CD14-positive monocyte (primary cell): ENCODE measurements around the gene TRIM31. TPM values are rescaled to one million over a fixed set of nuclear protein-coding genes. Genes with fewer than 3 reads are reported as not detected.
A peak's percentile ranks its signal among the peaks of the same experiment; 100 is the strongest.

Experiments used
- DNase-seq, 3 donors: peaks; one replicate each; pipeline ENCODE4 v3.0.0-alpha.2; 2011 to 2022
- H2AFZ ChIP-seq: 2 replicates; pipeline ENCODE4 v1.6.0; 2012; ENCODE audit warnings: mild to moderate bottlenecking, low read depth, low read length, inconsistent platforms; ENCODE audit not compliant: insufficient read depth, poor library complexity, severe bottlenecking
- H3K27ac ChIP-seq, 2 donors: 1 replicate in 1 of 2; 2 replicates in 1 of 2; pipeline ENCODE4 v1.5.1; 2012 to 2013; ENCODE audit warnings: low read length in 2 of 2, control low read depth in 1 of 2, inconsistent platforms in 1 of 2, low read depth in 1 of 2, mild to moderate bottlenecking in 1 of 2
- H3K27me3 ChIP-seq, 2 donors: one replicate each; pipeline versions ENCODE4 v1.6.0 to v1.6.1; 2011 to 2013; ENCODE audit warnings: low read length in 2 of 2; ENCODE audit not compliant: control insufficient read depth in 2 of 2, insufficient read depth in 2 of 2
- H3K36me3 ChIP-seq, 2 donors: replicated peaks in 1 of 2; 1 replicate in 1 of 2; 2 replicates in 1 of 2; pipeline versions ENCODE4 v1.5.1 to v1.6.1; 2012 to 2013; ENCODE audit warnings: low read length in 2 of 2, control low read depth in 1 of 2, inconsistent platforms in 1 of 2, mild to moderate bottlenecking in 1 of 2; ENCODE audit not compliant: insufficient read depth in 2 of 2, control insufficient read depth in 1 of 2
- H3K4me1 ChIP-seq, 2 donors: 1 replicate in 1 of 2; 2 replicates in 1 of 2; pipeline versions ENCODE4 v1.5.1 to v1.6.1; 2012 to 2013; ENCODE audit warnings: low read length in 2 of 2, control low read depth in 1 of 2, inconsistent platforms in 1 of 2, mild to moderate bottlenecking in 1 of 2, moderate library complexity in 1 of 2; ENCODE audit not compliant: insufficient read depth in 2 of 2, control insufficient read depth in 1 of 2
- H3K4me2 ChIP-seq: replicated peaks from 2 replicates; pipeline ENCODE3; 2012; ENCODE audit warnings: low read length, moderate library complexity, mild to moderate bottlenecking; ENCODE audit not compliant: poor library complexity, severe bottlenecking; ENCODE audit errors: extremely low read depth
- H3K4me3 ChIP-seq, 3 experiments: fragments of 200-600 bp in 1 of 3; sonication (generic) in 1 of 3; replicated peaks in 1 of 3; 1 replicate in 2 of 3; 2 replicates in 1 of 3; pipeline ENCODE4 v1.5.1; 2011 to 2013; ENCODE audit warnings: low read length in 3 of 3, mild to moderate bottlenecking in 3 of 3, control low read depth in 2 of 3, low read depth in 2 of 3, inconsistent platforms in 1 of 3, moderate library complexity in 1 of 3
- H3K79me2 ChIP-seq: 2 replicates; pipeline ENCODE4 v1.6.0; 2012; ENCODE audit warnings: mild to moderate bottlenecking, control low read depth, inconsistent platforms, low read length, moderate library complexity; ENCODE audit not compliant: insufficient read depth
- H3K9ac ChIP-seq: 2 replicates; pipeline ENCODE4 v1.6.0; 2017; ENCODE audit warnings: low read length, mild to moderate bottlenecking; ENCODE audit not compliant: insufficient read depth, poor library complexity, severe bottlenecking
- H3K9me3 ChIP-seq, 2 donors: replicated peaks in 1 of 2; 1 replicate in 1 of 2; 2 replicates in 1 of 2; pipeline versions ENCODE4 v1.5.1 to v1.6.1; 2012 to 2013; ENCODE audit warnings: low read length in 2 of 2, control low read depth in 1 of 2; ENCODE audit not compliant: control insufficient read depth in 1 of 2, insufficient read depth in 1 of 2
- H4K20me1 ChIP-seq: 2 replicates; pipeline ENCODE4 v1.6.0; 2012; ENCODE audit warnings: mild to moderate bottlenecking, low read length, control low read depth, moderate library complexity; ENCODE audit not compliant: insufficient read depth
- H3K27ac Mint-ChIP-seq, 7 donors: one replicate each; pipeline ENCODE4 v1.8.0; 2020; ENCODE audit warnings: mild to moderate bottlenecking in 7 of 7, mixed read lengths in 7 of 7, moderate library complexity in 6 of 7, inconsistent platforms in 2 of 7
- H3K27me3 Mint-ChIP-seq, 3 donors: one replicate each; pipeline ENCODE4 v1.8.0; 2021 to 2022; ENCODE audit warnings: low read depth in 3 of 3, mild to moderate bottlenecking in 3 of 3, mixed read lengths in 3 of 3, moderate library complexity in 3 of 3, inconsistent platforms in 1 of 3
- H3K36me3 Mint-ChIP-seq, 2 donors: one replicate each; pipeline ENCODE4 v1.8.0; 2020; ENCODE audit warnings: mixed read lengths in 2 of 2, inconsistent platforms in 1 of 2, mild to moderate bottlenecking in 1 of 2
- H3K4me1 Mint-ChIP-seq: one replicate; pipeline ENCODE4 v1.8.0; 2020; ENCODE audit warnings: mild to moderate bottlenecking, mixed read lengths
- H3K4me3 Mint-ChIP-seq, 2 donors: one replicate each; pipeline ENCODE4 v1.8.0; 2020; ENCODE audit warnings: mild to moderate bottlenecking in 2 of 2, mixed read lengths in 2 of 2, moderate library complexity in 1 of 2
- H3K9me3 Mint-ChIP-seq, 7 donors: one replicate each; pipeline ENCODE4 v1.8.0; 2020 to 2022; ENCODE audit warnings: mixed read lengths in 7 of 7, mild to moderate bottlenecking in 6 of 7, moderate library complexity in 6 of 7, inconsistent platforms in 2 of 7
- CTCF ChIP-seq: fragments of 200-600 bp; IDR thresholded peaks from one replicate; pipeline ENCODE4 v1.8.0; 2022; ENCODE audit warnings: antibody characterized with exemption, mild to moderate bottlenecking
- WGBS: methylation state at CpG from one replicate; pipeline ENCODE4 v1.1.5; 2013; ENCODE audit warnings: missing lambda C conversion rate; ENCODE audit not compliant: insufficient coverage; 5-methylcytosine and 5-hydroxymethylcytosine counted together
- intact Hi-C, 2 donors: fragments of 100-400 bp; cut with micrococcal nuclease; formaldehyde crosslinking; loops; one replicate each; pipeline versions ENCODE4 v1.15.0 to v1.15.1; 2023
- polyA plus RNA-seq, 3 donors: library from polyadenylated mRNA; depleted of rRNA in 1 of 3; unstranded in 2 of 3; stranded (reverse) in 1 of 3; fragments of 300-500 nt in 2 of 3; fragments of >200 nt in 1 of 3; fragmentation: Illumina TruSeq in 2 of 3; gene quantifications; 1 replicate in 2 of 3; 2 replicates in 1 of 3; pipeline ENCODE4 v1.2.3, GENCODE V29; 2012 to 2021

The TRIM31 gene
- polyA plus RNA-seq, 3 donors = not detected

GRCh38 chr6:30152910-30153610 lies 40.2 kb upstream of the TRIM31 start:
- no peak overlapping the region for H3K4me2 ChIP-seq
- Mint-ChIP-seq H3K27me3 (peaks cover 0 to 1% (median 0%) of the 10 kb centered on the region in 3 donors), H3K4me1 (peaks cover 29% of the 10 kb centered on the region), H3K9me3 (peaks cover 0 to 3% (median 0%) of the 10 kb centered on the region in 7 donors), H3K27ac (peak overlapping the region in 1 of 7 donors; percentile 8), H3K4me3 (peak overlapping the region in 1 of 2 donors; percentile 36), H3K36me3 (no peaks in the 10 kb centered on the region)
- no peaks in the 10 kb centered on the region for H3K36me3 ChIP-seq
- no peaks in the 10 kb centered on the region for H3K79me2 ChIP-seq
- no peak for TF ChIP-seq CTCF
- H3K27ac ChIP-seq = no peak overlapping the region
- no peaks in the 10 kb centered on the region for H3K9me3 ChIP-seq
- no peaks in the 10 kb centered on the region for H3K27me3 ChIP-seq
- H4K20me1 ChIP-seq = no peaks in the 10 kb centered on the region
- 43% methylated on average over 3 of the region's 3 CpGs for WGBS
- H2AFZ ChIP-seq = peak overlapping the region; percentile 26
- H3K9ac ChIP-seq = no peak overlapping the region
- DNase-seq = no peak
- H3K4me3 ChIP-seq = no peak overlapping the region
- H3K4me1 ChIP-seq = peaks cover 21 to 31% of the 10 kb centered on the region in 2 donors
- intact Hi-C loops = no loop called here

GRCh38 chr6:30152016-30152673 lies 39.3 kb upstream of the TRIM31 start:
- peaks cover 0 to 2% (median 1%) of the 10 kb centered on the region in 3 donors for H3K27me3 Mint-ChIP-seq
- intact Hi-C loops = no loop called here
- H3K36me3 Mint-ChIP-seq = no peaks in the 10 kb centered on the region
- H3K4me1 Mint-ChIP-seq = peaks cover 25% of the 10 kb centered on the region
- Histone ChIP-seq H3K4me3 (no peak overlapping the region), H3K9ac (no peak overlapping the region), H3K27ac (no peak overlapping the region), H3K4me2 (no peak overlapping the region), H2AFZ (no peak overlapping the region), H3K79me2 (no peaks in the 10 kb centered on the region), H4K20me1 (no peaks in the 10 kb centered on the region), H3K27me3 (no peaks in the 10 kb centered on the region), H3K4me1 (peaks cover 14 to 24% of the 10 kb centered on the region in 2 donors), H3K36me3 (no peaks in the 10 kb centered on the region), H3K9me3 (no peaks in the 10 kb centered on the region)
- H3K27ac Mint-ChIP-seq = no peak overlapping the region
- no peak for DNase-seq
- peaks cover 0 to 3% (median 0%) of the 10 kb centered on the region in 7 donors for H3K9me3 Mint-ChIP-seq
- no peak for TF ChIP-seq CTCF
- no peak overlapping the region for H3K4me3 Mint-ChIP-seq
- 78% methylated on average over 1 of the region's 4 CpGs for WGBS
